ENCODE data around the gene MED9. TPM values are rescaled to one million over a fixed set of nuclear protein-coding genes. Genes with fewer than 3 reads are reported as not detected.

MED9 gene
- total and polyA plus RNA-seq, 2 of the 8 experiments (the other 6 are each of a cell fraction or from before 2014, with no cell fraction given), result 15.8 to 19.7 TPM

- TF ChIP-seq ATF2 (IDR thresholded peaks at IDR 0.05; ENCODE audit: low read length) (no peak), RFX5 (IDR thresholded peaks at IDR 0.05; ENCODE audit: borderline replicate concordance, low read depth, low read length) (no peak)
Observed at GRCh38 chr17:17510456-17511292, 33.9 kb downstream of the MED9 start (continued).
